Duodenal mucosa (tissue), 2 donors: ENCODE measurements around the gene POTEM.
"Not testable (repeated sequence)": the region's sequence is repeated elsewhere in the genome, so short reads cannot be mapped to it uniquely, and the experiment has no call there.

Source experiments
- H3K27ac ChIP-seq: one replicate; pipeline ENCODE4 v1.7.0; 2013; ENCODE audit warnings: low read depth, low read length
- H3K27me3 ChIP-seq, 2 donors: one replicate each; pipeline ENCODE4 v1.7.0; 2013; ENCODE audit warnings: low read length in 2 of 2, control low read depth in 1 of 2; ENCODE audit not compliant: insufficient read depth in 2 of 2, control insufficient read depth in 1 of 2
- H3K36me3 ChIP-seq, 2 donors: one replicate each; pipeline ENCODE4 v1.7.0; 2013; ENCODE audit warnings: low read length in 2 of 2, control low read depth in 1 of 2; ENCODE audit not compliant: insufficient read depth in 2 of 2, control insufficient read depth in 1 of 2
- H3K4me1 ChIP-seq, 2 donors: one replicate each; pipeline ENCODE4 v1.7.0; 2013; ENCODE audit warnings: low read length in 2 of 2, control low read depth in 1 of 2; ENCODE audit not compliant: insufficient read depth in 2 of 2, control insufficient read depth in 1 of 2
- H3K4me3 ChIP-seq, 2 donors: one replicate each; pipeline ENCODE4 v1.7.0; 2013; ENCODE audit warnings: low read length in 2 of 2, low read depth in 1 of 2
- H3K9ac ChIP-seq, 2 donors: one replicate each; pipeline ENCODE4 v1.7.0; 2013; ENCODE audit warnings: low read length in 2 of 2, low read depth in 1 of 2
- H3K9me3 ChIP-seq, 2 donors: one replicate each; pipeline ENCODE4 v1.7.0; 2013; ENCODE audit warnings: low read length in 2 of 2, control low read depth in 1 of 2; ENCODE audit not compliant: control insufficient read depth in 1 of 2

POTEM gene

GRCh38 chr14:18967134-18967533, at the start of gene POTEM:
Gene POTEM (plus strand): TSS chr14:18967434. CDS start chr14:18967486, 52 bp downstream.
- not testable (repeated sequence) for H3K4me3 ChIP-seq, H3K36me3 ChIP-seq, H3K9me3 ChIP-seq, H3K27me3 ChIP-seq, H3K9ac ChIP-seq, H3K4me1 ChIP-seq, H3K27ac ChIP-seq

GRCh38 chr14:18918345-18918744, 48.9 kb upstream of the POTEM start:
- not testable (repeated sequence) for H3K9ac ChIP-seq, H3K27ac ChIP-seq

GRCh38 chr14:18920052-18920451, 47.2 kb upstream of the POTEM start:
- H3K27ac ChIP-seq, H3K27me3 ChIP-seq, H3K9ac ChIP-seq, H3K4me3 ChIP-seq, H3K9me3 ChIP-seq, H3K4me1 ChIP-seq, H3K36me3 ChIP-seq: not testable (repeated sequence)

More at GRCh38 chr14:18918345-18918744, 48.9 kb upstream of the POTEM start:
- not testable (repeated sequence) for H3K9me3 ChIP-seq, H3K36me3 ChIP-seq, H3K4me3 ChIP-seq, H3K4me1 ChIP-seq, H3K27me3 ChIP-seq

GRCh38 chr14:18921055-18921701, 46.1 kb upstream of the POTEM start:
- H3K4me1 ChIP-seq, H3K27ac ChIP-seq, H3K36me3 ChIP-seq, H3K9ac ChIP-seq, H3K27me3 ChIP-seq, H3K9me3 ChIP-seq, H3K4me3 ChIP-seq: not testable (repeated sequence)

- H3K4me3 ChIP-seq = not testable (repeated sequence)
Observed at GRCh38 chr14:18936848-18937247, 30.4 kb upstream of the POTEM start.

GRCh38 chr14:18938733-18939132, 28.5 kb upstream of the POTEM start:
- H3K4me3 ChIP-seq, H3K36me3 ChIP-seq, H3K27ac ChIP-seq, H3K27me3 ChIP-seq, H3K9ac ChIP-seq, H3K9me3 ChIP-seq, H3K4me1 ChIP-seq: not testable (repeated sequence)

More at GRCh38 chr14:18936848-18937247, 30.4 kb upstream of the POTEM start:
- H3K9me3 ChIP-seq, H3K9ac ChIP-seq, H3K27me3 ChIP-seq, H3K27ac ChIP-seq, H3K4me1 ChIP-seq, H3K36me3 ChIP-seq: not testable (repeated sequence)

GRCh38 chr14:18949939-18950338, 17.3 kb upstream of the POTEM start:
- not testable (repeated sequence) for H3K9ac ChIP-seq, H3K4me1 ChIP-seq, H3K4me3 ChIP-seq, H3K9me3 ChIP-seq, H3K27me3 ChIP-seq, H3K36me3 ChIP-seq, H3K27ac ChIP-seq

- not testable (repeated sequence) for H3K4me3 ChIP-seq, H3K9me3 ChIP-seq, H3K9ac ChIP-seq, H3K4me1 ChIP-seq, H3K36me3 ChIP-seq, H3K27me3 ChIP-seq, H3K27ac ChIP-seq
Observed at GRCh38 chr14:18953085-18953484, 14.1 kb upstream of the POTEM start.

- H3K27ac ChIP-seq, H3K4me1 ChIP-seq, H3K36me3 ChIP-seq, H3K9ac ChIP-seq, H3K9me3 ChIP-seq, H3K27me3 ChIP-seq, H3K4me3 ChIP-seq: not testable (repeated sequence)
Observed at GRCh38 chr14:18955816-18956215, 11.4 kb upstream of the POTEM start.

- not testable (repeated sequence) for H3K4me1 ChIP-seq, H3K9ac ChIP-seq
Observed at GRCh38 chr14:18961576-18961975, 5.7 kb upstream of the POTEM start.

GRCh38 chr14:18962143-18962542, 5.1 kb upstream of the POTEM start:
- H3K9ac ChIP-seq, H3K4me1 ChIP-seq, H3K27ac ChIP-seq, H3K9me3 ChIP-seq, H3K27me3 ChIP-seq, H3K4me3 ChIP-seq, H3K36me3 ChIP-seq: not testable (repeated sequence)

More at GRCh38 chr14:18961576-18961975, 5.7 kb upstream of the POTEM start:
- H3K27ac ChIP-seq, H3K9me3 ChIP-seq, H3K4me3 ChIP-seq, H3K36me3 ChIP-seq, H3K27me3 ChIP-seq: not testable (repeated sequence)
